NCI-H128 (cell line): ENCODE measurements around the gene ISLR.

Experiments
- DNase-seq: peaks from one replicate; lab custom pipeline; 2025; ENCODE audit not compliant: unreplicated experiment; lab: John Stamatoyannopoulos, UW

The ISLR gene

GRCh38 chr15:74170875-74171578 is 2.5 kb upstream of the ISLR start:
- no peak for DNase-seq

GRCh38 chr15:74171965-74172541 is 1.5 kb upstream of the ISLR start:
- DNase-seq, result no peak

GRCh38 chr15:74172701-74173379 is 670 bp upstream of the ISLR start:
- DNase-seq, result no peak

GRCh38 chr15:74174219-74174957 is 878 bp downstream of the ISLR start:
- DNase-seq, result no peak

GRCh38 chr15:74174958-74175253 is 1.4 kb downstream of the ISLR start:
- DNase-seq, result no peak

GRCh38 chr15:74175271-74176191 is 2.0 kb downstream of the ISLR start:
- DNase-seq, result no peak

- no peak for DNase-seq
Measured at GRCh38 chr15:74176262-74177214, 3.0 kb downstream of the ISLR start.

GRCh38 chr15:74178326-74179100 is 5.0 kb downstream of the ISLR start:
- no peak for DNase-seq

- no peak for DNase-seq
Measured at GRCh38 chr15:74179101-74179841, 5.8 kb downstream of the ISLR start.

GRCh38 chr15:74179983-74180880 is 6.7 kb downstream of the ISLR start:
- no peak for DNase-seq

GRCh38 chr15:74180881-74181602 is 7.5 kb downstream of the ISLR start:
- DNase-seq, result no peak

GRCh38 chr15:74182131-74182530 is 8.6 kb downstream of the ISLR start:
- no peak for DNase-seq

- DNase-seq, result no peak
Measured at GRCh38 chr15:74184582-74185091, 11.1 kb downstream of the ISLR start.

GRCh38 chr15:74185710-74186348 is 12.3 kb downstream of the ISLR start:
- no peak for DNase-seq

- DNase-seq, result no peak
Measured at GRCh38 chr15:74188216-74188615, 14.7 kb downstream of the ISLR start.

- no peak for DNase-seq
Measured at GRCh38 chr15:74191798-74192197, 18.3 kb downstream of the ISLR start.
